Measurements from ENCODE around the gene XYLT1.

- TF ChIP-seq CTCF (conservative IDR thresholded peaks at IDR 0.05; ENCODE audit: low read length) (no peak), EZH2phosphoT487 (IDR thresholded peaks at IDR 0.05; ENCODE audit: borderline replicate concordance) (no peak)
Measured at GRCh38 chr16:17238285-17239028, 232.3 kb downstream of the XYLT1 start.

Data from Loucy (cell line).